ENCODE results near the gene INPP5D.

The INPP5D gene

DNA sequence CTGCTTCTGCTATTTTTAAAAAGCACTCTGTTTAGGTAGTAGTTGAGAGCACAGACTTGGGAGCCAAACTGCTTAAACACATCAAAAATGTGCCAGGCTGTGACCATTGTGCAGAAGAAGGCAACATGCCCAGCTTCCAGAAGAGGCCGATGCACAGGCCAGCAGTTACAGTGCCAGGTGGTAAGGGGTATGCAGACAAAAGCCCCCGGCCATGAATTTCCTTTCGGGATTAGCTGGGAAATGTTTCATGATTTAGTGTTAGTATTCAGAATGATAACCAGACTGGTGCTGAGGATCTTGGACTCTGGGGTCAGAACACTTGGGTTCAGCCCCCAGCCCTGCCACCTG, 151.4 kb downstream of the INPP5D start:
- DNase-seq (ENCODE audit: low spot score), result no peak

DNA sequence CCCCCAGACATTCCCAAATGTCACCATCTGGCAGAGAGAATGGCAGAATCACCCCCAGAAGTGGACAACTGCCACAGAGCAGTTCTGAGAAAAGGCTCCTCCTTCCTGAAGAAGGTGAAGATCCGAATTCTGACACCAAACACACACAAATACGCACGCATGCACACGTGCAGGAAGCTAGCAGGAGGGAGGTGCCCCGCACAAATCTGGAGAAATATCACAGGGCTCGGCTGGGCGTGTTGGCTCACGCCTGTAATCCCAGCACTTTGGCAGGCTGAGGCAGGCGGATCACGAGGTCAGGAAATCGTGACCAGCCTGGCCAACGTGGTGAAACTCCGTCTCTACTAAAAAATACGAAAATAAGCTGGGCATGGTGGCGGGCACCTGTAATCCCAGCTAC, 152.9 kb downstream of the INPP5D start:
- DNase-seq (ENCODE audit: low spot score), result no peak

DNA sequence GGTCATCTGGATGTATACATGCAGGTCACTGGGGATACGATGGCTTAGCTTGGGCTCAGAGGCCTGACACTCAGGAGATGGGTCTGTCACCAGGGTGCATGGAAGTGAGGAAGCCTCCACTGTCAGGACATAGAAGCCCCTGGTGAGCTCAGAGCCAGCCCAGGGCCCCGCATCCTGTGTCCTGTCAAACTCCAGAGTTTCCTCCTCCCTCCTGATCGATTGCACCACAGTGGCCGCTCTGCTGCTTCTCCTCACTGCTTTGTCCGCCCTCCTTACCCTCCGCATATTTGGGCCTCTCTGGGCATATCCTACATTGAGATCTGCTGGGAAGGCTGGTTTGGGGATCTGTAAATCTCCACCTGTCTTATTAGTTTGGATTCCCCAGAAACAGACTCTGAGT, 153.8 kb downstream of the INPP5D start:
- no peak for DNase-seq (ENCODE audit: low spot score)

DNA sequence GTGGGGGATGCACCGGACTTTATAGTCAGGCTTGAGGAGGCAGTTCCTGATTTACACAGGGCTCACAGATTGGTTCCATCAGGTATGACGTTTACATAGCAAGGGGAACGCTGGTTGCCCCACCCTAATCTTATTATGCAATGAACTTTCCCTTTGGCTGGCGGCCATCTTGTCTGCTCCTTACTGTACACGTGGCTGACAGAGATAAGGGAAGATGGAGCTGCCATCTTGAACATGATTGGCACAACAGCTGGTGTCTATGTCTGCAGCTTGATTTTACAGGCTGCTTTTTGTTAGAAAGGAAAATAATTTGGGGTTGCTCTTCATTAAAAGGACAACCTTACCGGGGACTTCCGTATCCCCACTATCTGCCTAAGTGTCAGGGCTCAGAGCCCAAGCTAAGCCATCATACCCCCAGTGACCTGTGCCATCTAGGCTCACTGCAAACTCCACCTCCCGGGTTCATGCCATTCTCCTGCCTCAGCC, 157.8 kb downstream of the INPP5D start:
- no peak for DNase-seq (ENCODE audit: low spot score)

DNA sequence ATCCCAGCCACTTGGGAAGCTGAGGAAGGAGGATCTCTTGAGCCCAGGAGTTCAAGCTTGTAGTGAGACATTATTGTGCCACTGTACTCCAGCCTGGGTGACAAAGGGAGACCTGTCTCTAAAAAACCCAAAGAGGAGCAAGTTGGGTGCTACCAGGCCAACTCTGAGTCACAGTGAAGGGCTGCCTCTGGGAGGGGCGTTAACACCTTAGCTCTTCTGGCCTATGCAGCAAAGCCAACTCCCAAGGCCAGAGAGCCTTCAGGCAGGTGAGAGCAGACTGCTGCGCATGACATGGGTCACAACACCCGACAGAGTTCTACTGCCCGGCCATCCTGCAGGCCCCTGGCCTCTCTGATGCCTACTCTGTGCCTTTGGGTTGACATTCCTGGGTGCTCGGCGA, 158.7 kb downstream of the INPP5D start:
- DNase-seq (ENCODE audit: low spot score), result no peak

DNA sequence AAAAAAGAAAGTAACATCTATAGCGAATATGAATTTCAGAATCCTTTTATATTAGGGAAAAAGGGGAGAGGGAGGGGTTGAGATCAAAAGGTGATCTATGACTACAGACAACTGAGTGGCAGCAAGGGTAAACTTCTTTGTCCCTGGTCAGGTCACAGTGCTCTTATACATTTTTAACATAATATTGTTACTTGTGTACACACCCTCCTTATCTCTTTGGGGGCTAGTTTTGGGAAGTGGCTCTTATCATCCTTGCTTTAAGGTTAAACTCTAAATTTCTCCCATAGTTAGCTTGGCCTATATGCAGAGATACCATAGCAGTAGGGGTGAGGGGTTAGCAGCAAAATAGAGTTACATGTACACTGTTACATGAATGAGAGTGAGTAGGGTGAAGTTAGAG, 159.7 kb downstream of the INPP5D start:
- no peak for DNase-seq (ENCODE audit: low spot score)

DNA sequence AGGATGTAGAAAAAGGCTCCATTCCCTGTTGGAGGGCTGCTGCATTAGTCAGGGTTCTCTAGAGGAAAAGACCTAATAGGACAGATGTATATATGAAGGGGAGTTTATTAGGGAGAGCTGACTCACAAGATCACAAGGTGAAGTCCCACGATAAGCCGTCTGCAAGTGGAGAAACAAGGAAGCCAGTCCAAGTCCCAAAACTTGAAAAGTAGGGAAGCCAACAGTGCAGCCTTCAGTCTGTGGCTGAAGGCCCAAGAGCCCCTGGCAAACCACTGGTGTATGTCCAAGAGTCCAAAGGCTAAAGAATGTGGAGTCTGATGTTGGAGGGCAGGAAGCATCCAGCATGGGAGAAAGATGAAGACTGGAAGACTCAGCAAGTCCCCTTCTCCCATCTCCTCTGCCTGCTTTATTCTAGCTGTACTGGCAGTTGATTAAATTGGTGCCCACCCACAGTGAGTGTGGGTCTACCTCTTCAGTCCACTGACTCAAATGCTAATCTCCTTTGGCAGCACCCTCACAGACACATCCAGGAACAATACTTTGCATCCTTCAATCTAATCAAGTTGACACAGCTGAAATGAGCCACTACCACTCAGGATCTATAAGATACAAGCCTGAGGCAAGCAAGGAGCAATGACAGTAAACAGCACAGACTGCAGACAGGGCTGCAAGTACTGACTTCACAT, 161.4 kb downstream of the INPP5D start:
- DNase-seq (ENCODE audit: low spot score), result no peak

DNA sequence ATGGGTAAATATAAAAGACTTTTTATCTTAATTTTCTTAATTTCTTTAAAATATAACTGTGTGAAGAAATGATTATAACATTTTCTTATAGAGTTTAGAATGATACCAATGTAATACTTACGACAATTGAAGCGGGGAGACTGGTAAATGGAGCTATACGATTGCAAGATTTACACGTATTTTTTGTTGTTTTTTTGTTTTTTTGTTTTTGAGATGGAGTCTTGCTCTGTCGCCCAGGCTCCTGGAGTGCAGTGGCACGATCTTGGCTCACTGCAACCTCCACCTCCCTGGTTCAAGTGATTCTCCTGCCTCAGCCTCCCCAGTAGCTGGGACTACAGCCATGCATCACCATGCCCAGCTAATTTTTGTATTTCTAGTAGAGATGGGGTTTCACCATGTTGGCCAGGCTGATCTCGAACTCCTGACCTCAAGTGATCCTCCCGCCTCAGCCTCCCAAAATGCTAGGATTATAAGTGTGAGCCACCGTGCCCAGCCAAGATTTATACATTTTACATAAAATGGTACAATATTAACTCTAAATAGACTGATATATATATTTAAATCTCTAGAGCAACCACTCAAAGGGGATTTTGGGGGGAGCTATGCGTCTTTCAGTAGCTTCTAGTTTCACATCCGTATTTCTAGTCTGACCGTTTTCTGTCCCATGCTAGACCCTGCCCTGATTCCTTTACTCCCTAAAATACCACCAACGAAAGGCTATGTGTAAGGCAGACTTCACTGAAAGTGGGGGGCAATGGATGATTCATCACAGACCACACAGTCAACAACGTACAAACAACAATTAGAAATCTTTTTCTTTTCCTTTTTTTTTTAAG, 163.1 kb downstream of the INPP5D start:
- DNase-seq (ENCODE audit: low spot score), result no peak

DNA sequence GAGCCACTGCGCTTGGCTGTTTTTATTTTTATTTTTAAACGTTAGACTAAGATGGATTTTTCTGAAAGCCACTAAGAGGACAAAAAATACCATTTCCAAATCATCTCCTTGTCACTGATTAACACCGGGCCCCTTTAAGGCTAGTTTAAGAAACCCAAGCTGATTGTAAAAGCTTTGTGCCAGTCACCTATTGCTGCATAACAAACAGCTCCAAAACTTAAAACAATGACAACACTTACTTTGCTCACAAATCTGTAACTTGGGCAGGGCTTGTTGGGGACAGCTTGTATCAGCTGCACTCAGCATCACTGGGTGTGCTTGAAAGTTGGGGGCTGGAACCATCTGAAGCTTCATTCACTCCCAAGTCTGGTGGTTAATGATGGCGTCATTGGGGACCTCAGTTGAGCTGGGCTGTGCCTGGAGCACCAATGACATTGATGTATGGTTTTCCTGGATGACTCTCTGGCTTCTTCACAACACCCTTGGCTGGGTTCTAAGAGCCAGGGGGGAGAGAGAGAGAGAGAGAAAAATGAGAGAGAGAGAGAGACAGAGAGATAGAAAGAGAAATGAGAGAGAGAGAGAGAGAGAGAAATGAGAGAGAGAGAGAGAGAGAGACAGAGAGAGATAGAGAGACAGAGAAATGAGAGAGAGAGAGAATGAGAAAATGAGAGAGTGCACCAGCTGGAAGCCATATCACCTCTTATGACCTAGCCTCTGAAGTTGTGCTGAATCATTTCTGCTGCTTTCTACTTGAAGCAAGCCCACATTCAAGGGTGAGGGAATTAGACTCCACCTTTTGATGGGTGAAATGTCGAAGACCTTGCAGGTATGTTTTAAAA, 165.3 kb downstream of the INPP5D start:
- DNase-seq (ENCODE audit: low spot score), result no peak

DNA sequence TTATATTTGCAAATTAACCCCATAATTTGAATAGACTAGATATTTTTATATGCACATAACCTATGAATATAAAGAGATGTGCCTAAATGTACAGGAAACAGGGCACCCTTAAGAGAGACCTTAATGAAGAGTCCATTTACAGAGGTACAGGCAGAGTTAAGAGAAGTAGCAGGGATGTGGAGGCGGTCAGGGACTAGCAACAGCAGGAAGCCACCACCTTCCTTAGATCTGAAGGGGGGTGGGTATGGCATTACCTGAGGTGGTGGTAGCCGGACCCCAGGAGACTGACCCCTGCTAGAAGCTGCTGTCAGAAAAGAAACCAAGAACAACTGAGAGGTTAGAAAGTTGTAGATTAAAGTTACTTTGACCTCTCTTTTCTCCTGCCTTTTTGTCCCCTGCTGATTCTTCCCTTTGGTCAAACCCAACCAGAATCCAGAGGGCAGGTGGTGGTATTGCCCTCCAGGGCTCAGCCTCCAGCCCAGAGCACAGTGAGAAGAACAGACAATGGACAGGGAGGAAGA, 166.4 kb downstream of the INPP5D start:
- no peak for DNase-seq (ENCODE audit: low spot score)

DNA sequence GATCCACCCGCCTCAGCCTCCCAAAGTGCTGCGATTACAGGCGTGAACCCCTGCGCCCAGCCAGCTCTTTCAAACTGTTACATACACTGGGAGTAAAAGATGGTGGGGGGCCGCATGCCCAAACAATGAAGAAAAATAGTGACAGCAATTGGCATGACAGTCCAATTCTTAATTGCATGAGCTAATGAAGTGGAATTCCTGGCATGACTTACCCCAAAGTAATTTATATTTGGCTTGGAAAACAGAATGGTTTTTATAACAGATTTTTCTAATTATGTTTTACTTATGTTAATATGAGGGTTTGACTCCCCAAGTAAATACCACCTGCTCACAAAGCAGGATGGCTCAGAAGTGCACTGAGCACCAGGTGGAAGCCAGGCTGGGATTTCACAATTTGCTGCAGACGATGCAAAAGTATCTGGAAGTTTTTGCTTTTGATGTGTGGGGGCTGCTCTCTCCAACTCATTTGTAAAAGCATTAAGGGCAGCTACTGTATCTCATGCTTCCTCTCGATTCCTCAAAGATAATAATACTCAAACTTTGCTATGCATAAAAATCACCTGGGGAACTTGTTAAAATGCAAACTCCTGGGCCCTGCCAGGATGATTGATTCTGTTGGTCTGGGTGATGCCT, 167.3 kb downstream of the INPP5D start:
- DNase-seq (ENCODE audit: low spot score), result no peak

DNA sequence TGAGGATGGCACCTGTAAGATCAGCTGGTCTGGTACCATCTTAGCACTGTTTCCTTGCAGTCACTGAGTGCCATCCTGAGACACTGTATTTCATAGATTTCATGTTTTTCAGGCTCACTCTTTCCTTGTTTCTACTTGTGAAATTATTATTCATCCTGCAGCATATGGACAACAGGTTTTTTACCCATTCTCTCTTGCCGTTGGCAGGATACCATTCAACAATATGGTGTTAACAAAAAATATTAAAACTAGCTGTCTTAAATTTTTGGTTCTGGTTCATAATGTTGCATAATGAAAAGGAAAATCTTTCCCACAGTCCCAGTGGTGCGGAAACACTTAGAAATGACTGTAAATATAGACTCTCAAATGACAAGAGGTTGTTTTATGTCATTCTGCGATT, 168.2 kb downstream of the INPP5D start:
- DNase-seq (ENCODE audit: low spot score), result no peak

DNA sequence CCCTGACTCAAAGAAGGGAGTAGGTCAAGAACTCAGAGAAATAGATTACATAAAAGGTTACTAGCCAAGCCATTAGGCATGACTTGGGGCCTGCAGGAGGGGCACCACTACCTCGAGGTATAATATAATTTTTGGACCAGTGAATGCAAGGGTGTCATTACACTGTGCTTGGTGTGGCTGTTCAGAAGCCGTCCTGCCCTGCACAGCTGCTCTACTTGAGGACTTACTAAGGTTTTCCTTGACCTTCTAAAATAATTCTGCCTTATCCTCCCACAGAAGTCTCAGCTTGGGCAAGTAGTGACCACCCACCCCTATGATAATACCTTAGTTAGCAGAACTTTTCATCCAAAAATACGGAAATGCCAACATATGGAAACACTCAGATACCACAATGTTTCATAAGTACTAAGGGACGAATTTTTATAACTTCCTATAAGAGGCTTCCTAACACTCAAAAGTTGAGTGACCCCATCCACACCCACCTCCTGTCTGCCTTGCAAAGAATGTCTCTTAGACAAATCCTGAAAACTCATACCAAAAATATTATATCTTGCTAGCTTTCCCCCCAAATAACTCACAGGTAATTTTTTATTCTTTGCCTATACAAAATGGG, 173.6 kb downstream of the INPP5D start:
- no peak for DNase-seq (ENCODE audit: low spot score)

DNA sequence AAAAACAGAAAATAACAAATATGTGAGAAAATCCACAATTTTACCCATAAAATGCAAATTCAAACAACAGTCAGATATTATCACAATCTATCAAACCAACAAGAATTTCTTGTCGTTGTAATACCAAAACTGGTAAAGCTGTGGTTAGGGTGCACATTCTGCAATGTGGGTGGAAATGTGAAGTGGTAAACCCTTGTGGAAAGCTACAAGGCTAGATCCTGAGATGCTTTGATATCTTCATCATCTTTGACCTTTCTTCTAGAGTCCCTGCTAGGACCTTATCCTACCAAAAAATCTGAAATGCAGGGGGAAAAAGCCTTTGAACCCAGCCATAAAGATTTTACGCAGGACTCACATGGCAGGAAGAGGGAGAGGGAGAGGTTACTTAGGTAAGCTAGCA, 174.1 kb downstream of the INPP5D start:
- no peak for DNase-seq (ENCODE audit: low spot score)

DNA sequence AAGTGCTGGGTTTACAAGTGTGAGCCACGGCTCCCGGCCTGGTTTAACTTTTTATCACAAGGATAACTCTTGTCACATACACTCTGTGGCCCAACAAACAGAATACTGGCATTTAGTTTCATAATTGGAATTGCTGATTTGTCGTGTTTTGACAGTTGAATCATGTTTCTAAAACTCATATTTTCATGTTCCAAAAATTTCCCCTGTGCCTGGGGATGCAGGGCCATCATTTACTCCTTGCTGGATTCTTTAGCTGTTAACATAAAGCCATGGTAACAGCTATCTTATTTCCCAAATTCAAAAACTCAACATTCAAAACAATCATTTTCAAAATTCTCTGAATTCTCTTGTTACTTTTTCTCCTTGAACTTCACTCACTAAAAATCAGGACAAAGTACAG, 174.9 kb downstream of the INPP5D start:
- DNase-seq (ENCODE audit: low spot score), result no peak

DNA sequence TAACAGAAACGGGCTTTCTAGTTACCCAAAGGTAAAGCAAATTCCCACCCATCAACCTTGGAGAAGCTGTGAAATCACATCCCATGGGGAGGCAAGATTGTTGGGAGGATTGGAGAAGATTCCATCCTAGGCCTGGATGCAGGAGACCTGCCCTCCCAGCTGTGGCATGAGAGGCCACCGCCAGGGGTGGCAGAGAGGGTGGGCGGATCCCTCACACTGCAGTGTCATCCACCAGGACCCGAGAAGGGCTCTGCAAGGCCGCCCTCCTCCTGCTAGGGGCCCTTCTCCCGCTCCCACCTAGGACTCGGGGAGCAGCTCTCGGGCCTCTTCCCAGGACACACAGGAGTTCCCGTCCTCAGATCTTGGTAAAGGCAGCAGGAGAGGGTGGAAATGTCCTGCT, 175.8 kb downstream of the INPP5D start:
- no peak for DNase-seq (ENCODE audit: low spot score)

DNA sequence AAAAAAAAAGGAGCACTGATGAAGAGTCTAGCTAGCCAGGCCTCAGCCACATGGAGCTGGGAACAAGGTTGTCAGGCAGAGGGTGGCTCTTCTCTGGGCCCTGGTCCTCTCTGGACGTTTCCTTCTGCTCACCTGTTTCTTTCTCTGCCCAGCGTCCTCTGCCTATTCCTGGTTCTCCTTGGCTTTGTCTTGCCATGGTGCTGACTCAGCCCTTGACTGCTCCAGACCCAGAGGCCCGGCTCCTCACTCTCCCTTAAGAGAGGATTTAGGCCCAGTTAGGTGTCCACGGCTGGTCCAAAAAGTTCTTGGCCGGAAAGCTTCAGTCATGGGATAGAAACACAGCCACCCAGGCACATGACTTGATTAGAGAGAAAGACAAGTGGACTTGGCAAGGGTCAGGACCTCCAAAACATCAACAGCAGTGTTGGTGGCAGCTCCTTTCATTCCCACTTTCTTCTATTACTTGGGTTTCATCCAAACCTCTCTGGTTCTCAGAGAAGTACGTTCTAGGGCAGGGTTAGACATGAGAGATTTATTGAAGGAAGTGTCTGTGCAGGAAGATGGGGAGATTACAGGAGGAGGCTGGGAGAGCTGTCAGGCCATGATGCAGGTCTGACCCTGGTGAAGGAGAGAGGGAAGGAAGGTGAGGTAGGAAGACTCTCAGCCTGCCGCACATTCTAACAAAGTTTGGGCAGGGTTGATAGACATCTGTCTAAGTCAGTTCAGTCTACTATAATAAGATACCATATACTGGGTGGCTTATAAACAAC, 176.9 kb downstream of the INPP5D start:
- DNase-seq (ENCODE audit: low spot score), result no peak

DNA sequence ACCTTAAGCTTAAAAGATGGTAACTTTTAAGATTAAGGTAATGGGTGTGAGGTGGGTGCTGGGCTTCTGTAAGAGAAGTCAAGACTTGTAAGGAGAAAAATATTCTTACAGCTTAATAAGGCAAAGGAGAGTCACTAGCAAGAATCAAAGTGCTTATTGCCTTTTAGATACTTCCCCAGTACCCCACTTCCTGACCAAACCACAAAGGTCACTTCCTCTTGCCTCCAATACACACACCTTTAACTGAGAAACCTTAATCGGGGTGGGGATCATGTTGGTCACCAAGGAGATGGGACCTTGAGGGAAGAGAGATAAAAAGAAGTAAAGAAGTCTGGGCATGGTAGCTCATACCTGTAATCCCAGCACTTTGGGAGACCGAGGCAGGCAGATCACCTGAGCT, 180.8 kb downstream of the INPP5D start:
- DNase-seq (ENCODE audit: low spot score), result no peak

DNA sequence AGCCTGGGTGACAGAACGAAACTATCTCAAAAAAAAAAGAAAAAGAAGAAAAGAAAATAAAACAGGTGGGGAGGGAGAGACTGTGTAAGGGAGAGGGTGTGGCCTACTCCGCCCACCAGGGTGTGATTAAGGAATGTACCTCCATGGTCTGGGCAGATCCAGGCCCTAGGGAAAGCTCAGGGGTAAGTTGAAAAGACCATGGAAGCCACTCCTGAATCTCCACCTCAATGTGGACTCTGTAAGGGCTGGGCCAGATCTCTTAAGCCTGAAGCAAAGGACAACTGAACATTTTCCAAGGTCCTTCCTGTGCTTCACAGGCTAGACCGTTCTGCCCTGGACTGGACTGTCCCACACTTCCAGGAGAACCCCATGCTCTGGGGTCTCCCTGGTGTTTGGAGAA, 181.7 kb downstream of the INPP5D start:
- no peak for DNase-seq (ENCODE audit: low spot score)

DNA sequence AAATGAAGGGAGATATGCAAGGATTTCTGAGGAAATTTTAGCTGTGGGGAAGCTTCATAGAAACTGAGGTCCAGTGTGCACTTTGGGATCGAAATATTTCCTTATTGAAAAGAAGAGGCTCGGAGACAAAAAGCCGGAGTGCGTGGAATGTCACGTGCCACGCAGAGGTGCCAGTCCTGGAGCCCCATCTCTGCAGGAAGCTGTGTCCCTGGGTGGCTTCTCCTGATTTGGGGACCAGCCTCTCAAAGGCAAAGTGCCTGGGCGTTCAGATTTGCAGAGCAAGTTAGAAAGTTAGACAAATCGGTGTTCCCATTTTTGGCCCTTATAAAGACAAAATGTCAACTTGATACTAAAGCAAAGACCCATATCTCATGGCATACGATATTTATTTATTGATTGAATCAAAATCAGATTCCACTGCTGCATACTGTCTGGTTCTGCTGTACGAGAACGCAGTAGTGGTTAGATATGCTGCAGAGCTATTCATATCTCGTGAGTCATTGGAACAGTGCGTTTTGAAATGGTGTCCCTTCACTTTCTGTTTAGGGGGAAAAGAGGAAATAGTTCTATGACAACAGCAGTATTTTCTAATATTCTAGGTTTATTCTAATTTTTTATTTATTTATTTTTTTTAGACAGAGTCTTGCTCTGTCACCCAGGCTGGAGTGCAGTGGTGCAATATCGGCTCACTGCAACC, 182.2 kb downstream of the INPP5D start:
- DNase-seq (ENCODE audit: low spot score), result no peak
